Omental fat pad (tissue), 4 donors: Measurements from ENCODE around the gene PLXNA4. TPM values are rescaled to one million over a fixed set of nuclear protein-coding genes. Genes with fewer than 3 reads are reported as not detected.
"Not testable (repeated sequence)": the region's sequence is repeated elsewhere in the genome, so short reads cannot be mapped to it uniquely, and the experiment has no call there.

Experiments used
- ATAC-seq: fragments of 150-250 bp; one replicate; pipeline ENCODE4 v1.9.1; 2016; ENCODE audit warnings: mild to moderate bottlenecking, moderate library complexity; ENCODE audit not compliant: low FRiP score
- DNase-seq: peaks from one replicate; pipeline ENCODE4 v3.0.0-alpha.2; 2019; ENCODE audit warnings: low spot score
- total RNA-seq, 4 donors: library from RNA; depleted of rRNA; stranded (reverse); fragments of >200 nt; gene quantifications; one replicate each; pipeline ENCODE4 v1.1.0, GENCODE V29; 2016
- TF ChIP-seq, protein P1 (sequence below), 3 donors: fragments of 450-650 bp; IDR thresholded peaks; one replicate each; pipeline ENCODE4 v1.5.1; 2016 to 2017; ENCODE audit warnings: antibody characterized with exemption in 3 of 3, mild to moderate bottlenecking in 3 of 3, moderate library complexity in 2 of 3

PLXNA4 gene
- total RNA-seq, 4 donors from 2014 or later = 31.4 to 111 (median 41.9) TPM

DNA sequence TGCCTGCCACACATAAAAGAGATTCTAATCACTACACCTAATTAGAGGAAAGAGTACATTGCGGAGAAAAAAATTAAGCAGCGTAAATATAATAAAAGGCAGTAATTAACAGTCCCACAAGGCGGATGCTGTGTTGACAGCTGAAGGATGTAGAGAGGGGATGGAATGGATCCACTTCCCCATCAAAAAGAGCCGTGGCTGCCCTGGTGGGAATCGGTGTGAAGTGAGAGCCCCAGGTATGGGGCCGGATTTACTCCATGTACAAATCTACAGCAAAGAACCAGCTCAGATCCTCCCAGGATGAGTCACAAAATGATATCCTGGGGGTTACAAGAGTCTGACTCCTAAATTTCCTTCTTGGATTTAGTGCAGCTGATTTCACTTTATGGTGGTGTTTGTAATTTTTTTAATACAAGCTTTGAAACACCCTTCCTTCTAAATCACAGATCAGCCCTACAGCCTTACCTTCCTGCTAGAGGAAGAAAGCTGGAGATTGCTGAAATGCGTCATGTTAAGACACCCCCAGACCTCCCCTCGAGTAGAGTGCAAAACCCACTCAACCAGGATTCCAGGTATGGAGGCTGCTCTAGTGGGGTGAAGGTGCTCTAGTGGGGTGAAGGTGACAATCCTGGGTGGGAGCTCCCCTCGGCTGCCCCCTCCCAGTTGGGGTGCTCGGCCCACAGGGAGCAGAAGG lies 398.4 kb downstream of the PLXNA4 start:
- ATAC-seq (no peak), DNase-seq (no peak)

DNA sequence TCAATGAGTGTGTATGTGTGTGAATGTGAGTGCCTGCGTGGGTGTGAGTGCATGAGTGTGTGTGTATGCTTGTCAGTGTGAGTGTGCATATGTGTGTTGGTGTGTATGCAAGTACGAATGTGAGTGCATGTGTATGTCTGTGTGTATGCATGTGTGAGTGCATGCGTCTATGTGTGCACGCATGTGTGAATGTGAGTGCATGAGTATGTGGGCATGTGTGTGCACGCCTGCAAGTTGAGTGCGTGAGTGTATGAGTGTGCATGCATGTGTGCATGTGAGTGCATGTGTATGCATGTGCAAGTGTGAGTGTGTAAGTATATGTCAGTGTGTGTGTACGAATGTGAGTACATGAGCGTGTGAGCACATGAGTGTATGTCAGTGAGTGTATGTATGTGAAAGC lies 399.6 kb downstream of the PLXNA4 start:
- ATAC-seq (no peak), DNase-seq (no peak)
- TF ChIP-seq, protein P1, sequence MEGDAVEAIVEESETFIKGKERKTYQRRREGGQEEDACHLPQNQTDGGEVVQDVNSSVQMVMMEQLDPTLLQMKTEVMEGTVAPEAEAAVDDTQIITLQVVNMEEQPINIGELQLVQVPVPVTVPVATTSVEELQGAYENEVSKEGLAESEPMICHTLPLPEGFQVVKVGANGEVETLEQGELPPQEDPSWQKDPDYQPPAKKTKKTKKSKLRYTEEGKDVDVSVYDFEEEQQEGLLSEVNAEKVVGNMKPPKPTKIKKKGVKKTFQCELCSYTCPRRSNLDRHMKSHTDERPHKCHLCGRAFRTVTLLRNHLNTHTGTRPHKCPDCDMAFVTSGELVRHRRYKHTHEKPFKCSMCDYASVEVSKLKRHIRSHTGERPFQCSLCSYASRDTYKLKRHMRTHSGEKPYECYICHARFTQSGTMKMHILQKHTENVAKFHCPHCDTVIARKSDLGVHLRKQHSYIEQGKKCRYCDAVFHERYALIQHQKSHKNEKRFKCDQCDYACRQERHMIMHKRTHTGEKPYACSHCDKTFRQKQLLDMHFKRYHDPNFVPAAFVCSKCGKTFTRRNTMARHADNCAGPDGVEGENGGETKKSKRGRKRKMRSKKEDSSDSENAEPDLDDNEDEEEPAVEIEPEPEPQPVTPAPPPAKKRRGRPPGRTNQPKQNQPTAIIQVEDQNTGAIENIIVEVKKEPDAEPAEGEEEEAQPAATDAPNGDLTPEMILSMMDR (IDR thresholded peaks at IDR 0.05) = no peak

More for the DNA sequence above, 398.4 kb downstream of the PLXNA4 start:
- TF ChIP-seq, protein P1 (IDR thresholded peaks at IDR 0.05) = no peak

DNA sequence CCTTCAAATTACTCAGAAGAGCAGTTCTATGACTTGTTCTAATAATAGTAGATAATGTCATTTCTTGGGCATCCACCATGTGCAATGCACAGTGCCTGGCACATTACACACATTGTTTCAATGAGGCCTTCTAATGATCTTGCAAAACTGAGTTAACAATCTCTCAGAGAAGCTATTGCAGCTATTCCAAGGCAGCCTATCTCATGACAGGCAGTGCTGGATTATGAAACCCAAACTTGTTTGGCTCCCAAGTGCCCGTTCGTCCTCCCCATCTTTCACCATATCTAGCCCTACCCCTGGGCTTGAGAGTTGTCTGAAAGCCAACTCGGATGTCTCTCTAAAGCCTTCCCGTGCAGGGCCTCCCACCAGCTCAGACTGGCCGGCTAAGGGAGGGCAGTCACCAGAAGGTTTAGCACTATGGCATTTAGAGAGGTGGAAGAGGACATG lies 405.1 kb downstream of the PLXNA4 start:
- DNase-seq = no peak
- peak; percentile 34 for ATAC-seq
- TF ChIP-seq, protein P1 (IDR thresholded peaks at IDR 0.05) = no peak

DNA sequence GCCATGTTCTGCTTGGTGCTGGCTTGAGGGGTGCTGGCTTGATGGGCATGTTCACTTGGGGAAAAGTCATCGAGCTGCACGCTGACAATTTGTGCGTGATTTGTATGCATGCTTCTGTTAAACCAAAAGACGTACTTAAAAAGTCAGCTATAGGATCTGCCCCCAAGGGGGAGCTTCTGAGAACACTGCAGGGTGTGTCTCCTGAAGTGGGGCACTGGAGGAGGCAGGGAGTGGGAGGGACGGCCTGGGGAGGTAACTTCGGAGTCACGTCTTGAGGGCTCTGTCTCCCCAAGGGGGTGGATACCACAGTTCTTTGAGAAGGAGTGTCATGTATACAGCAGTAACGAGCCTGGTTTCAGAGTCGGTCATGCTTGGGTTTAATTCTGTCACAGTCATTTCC lies 406.5 kb downstream of the PLXNA4 start:
- DNase-seq (no peak), ATAC-seq (no peak)
- TF ChIP-seq, protein P1 (IDR thresholded peaks at IDR 0.05) = no peak

DNA sequence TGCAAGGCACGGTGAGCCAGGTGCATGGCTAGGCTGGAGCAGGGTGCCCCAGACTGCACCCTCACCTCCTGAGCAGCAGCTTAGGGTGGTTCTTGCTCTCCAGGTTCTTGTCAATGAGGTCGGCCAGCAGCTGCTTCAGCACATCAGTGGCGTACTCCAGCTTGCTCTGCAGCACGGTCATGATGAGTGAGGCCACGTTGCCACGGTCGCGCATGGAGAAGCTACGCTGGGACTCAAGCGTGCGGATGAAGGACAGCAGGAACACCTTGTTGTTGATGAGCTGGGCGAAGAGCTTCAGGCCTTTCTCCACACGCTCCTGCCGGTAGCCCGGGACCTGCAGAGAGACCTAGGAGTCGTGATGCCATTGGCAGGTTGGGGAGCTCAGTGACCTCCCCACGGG lies 408.0 kb downstream of the PLXNA4 start:
- no peak for ATAC-seq
- no peak for DNase-seq
- TF ChIP-seq, protein P1 (IDR thresholded peaks at IDR 0.05) = no peak

DNA sequence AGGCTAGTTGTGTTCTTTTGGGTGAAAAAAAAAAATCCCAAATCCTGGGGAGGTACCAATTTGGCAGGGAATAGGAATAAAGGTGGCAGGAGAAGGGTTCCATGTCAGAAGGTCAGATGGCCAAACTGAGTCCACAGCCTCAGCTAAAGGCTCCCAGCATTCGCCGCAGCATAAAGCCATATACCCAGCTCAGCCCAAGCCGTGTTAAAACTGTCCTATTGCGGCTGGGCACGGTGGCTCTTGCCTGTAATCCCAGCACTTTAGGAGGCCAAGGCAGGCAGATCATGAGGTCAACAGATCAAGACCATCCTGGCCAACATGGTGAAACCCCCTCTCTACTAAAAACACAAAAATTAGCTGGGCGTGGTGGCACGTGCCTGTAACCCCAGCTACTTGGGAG lies 410.6 kb downstream of the PLXNA4 start:
- not testable (repeated sequence) for ATAC-seq, DNase-seq

DNA sequence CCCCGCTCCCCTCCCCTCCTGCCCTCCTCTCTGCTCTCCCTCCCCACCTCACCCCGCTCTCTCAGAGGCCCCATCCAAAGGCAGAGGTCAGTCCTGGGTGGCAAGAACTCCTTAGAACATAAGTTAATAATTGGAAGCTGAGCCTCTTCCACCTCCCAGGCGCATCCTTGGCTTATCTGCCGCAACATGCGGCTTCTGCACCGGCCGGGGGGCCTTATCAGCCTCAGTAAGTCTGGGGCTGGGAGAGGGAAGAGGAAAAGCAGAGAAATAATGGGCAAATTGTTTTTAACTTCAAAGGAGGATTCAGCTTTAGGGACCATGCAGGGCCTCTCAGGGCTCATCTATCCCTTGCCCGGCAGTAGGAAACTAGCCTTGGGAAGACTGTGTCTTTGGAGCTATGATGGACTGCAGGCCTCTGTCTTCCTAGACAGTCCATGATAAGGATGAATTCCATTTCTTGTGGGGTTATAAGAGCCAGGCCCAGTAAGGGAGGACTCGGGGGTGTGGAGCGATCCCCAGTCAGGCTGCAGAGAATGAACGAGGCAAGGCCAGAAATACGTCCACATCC lies 411.6 kb downstream of the PLXNA4 start:
- DNase-seq (no peak), ATAC-seq (no peak)
- TF ChIP-seq, protein P1 (IDR thresholded peaks at IDR 0.05) = no peak
